ENCODE data around the gene SLC8A2. TPM values are rescaled to one million over a fixed set of nuclear protein-coding genes. Genes with fewer than 3 reads are reported as not detected.

SLC8A2 gene
- total RNA-seq, 4 donors from 2014 or later = not detected

DNA sequence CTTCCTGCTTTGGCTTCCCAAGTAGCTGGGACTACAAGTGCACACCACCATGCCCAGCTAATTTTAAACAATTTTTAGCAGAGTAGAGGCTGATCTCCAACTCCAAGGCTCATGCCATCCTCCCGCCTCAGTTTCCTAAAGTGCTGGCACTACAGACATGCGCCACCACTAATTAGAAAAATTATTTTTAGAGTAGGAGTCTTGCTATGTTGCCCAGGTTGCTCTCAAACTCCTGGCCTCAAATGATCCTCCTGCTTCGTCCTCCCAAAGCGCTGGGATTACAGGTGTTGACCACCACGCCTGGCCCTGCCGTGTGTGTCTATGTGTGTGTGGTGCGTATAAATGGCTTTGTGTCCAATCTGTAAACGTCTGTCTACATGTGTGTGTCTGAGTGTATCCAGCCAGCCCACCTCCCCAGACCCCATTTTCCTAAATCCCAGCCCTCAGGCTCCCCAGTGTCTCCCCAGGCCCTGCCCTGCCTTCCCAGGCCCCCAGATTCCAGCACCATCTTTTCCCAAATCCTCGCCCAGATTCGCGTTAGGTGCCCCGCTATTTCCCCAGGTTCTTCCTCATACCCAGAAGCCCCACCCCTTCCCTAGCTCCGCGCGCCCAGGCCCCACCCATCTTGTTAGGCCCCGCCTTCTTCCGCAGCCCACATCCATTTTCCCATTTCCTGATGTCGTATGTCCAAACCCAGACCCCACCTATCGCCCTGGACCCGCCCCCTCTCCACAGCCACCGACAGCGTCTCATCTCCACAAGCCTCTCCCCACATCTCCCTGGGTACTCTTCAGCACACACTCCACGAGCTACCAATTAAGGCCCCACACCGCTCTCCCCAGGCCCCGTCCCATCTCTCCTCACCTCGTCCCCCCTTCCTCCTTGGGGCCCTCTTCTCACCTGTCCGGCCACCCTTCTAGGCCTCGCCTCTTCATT lies 24.9 kb downstream of the SLC8A2 start:
- peaks cover 80 to 92% (median 87%) of the 10 kb centered on the region in 3 donors for H3K27me3 ChIP-seq
- no peak for TF ChIP-seq POLR2A (IDR thresholded peaks at IDR 0.05)
- TF ChIP-seq, protein P1, sequence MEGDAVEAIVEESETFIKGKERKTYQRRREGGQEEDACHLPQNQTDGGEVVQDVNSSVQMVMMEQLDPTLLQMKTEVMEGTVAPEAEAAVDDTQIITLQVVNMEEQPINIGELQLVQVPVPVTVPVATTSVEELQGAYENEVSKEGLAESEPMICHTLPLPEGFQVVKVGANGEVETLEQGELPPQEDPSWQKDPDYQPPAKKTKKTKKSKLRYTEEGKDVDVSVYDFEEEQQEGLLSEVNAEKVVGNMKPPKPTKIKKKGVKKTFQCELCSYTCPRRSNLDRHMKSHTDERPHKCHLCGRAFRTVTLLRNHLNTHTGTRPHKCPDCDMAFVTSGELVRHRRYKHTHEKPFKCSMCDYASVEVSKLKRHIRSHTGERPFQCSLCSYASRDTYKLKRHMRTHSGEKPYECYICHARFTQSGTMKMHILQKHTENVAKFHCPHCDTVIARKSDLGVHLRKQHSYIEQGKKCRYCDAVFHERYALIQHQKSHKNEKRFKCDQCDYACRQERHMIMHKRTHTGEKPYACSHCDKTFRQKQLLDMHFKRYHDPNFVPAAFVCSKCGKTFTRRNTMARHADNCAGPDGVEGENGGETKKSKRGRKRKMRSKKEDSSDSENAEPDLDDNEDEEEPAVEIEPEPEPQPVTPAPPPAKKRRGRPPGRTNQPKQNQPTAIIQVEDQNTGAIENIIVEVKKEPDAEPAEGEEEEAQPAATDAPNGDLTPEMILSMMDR (IDR thresholded peaks at IDR 0.05 in 4 of 5, conservative IDR thresholded peaks at IDR 0.05 in 1 of 5) = no peak
- no peaks in the 10 kb centered on the region for H3K4me1 ChIP-seq
- H3K4me3 ChIP-seq = peak overlapping the region in 1 of 4 donors; percentile 28
- no peak for ATAC-seq
- H3K36me3 ChIP-seq = no peaks in the 10 kb centered on the region
- in situ Hi-C loops (cut with MboI; ENCODE audit: low sequenced_read_pairs in 4 of 4) (no loop called here), intact Hi-C loops (cut with DNase I; ENCODE audit: low total_unique reads) (no loop called here)
- H3K9me3 ChIP-seq = no peaks in the 10 kb centered on the region
- DNase-seq = no peak
- H3K27ac ChIP-seq = no peak overlapping the region

DNA sequence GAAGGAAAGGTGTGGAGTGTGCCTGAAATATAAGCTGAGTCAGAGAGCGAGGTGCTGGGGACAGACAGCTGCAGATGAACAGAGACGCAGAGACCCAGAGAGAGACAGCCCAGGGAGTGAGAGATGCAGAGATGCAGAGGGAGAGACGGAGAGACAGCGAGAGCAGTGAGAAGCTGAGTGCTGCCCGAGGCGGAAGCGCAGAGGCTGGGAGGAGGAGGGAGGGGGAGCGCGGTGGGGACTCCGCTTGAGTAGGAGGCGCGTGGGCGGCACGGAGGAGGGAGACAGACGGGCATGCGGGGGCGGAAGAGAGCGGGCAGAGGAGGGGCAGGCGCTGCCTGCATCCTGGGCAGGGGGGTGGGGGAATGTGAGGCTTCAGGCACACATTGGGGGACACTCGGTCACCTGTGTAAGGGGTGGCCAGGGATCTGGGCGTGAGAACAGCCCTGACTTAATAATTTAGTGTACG lies 25.7 kb downstream of the SLC8A2 start:
- ATAC-seq (no peak), DNase-seq (no peak)
- H3K36me3 ChIP-seq = no peaks in the 10 kb centered on the region
- no peaks in the 10 kb centered on the region for H3K9me3 ChIP-seq
- in situ Hi-C loops (cut with MboI; ENCODE audit: low sequenced_read_pairs in 4 of 4) (no loop called here), intact Hi-C loops (cut with DNase I; ENCODE audit: low total_unique reads) (no loop called here)
- peaks cover 80 to 88% (median 84%) of the 10 kb centered on the region in 3 donors for H3K27me3 ChIP-seq
- no peaks in the 10 kb centered on the region for H3K4me1 ChIP-seq
- TF ChIP-seq POLR2A (IDR thresholded peaks at IDR 0.05) = no peak
- TF ChIP-seq, protein P1 (IDR thresholded peaks at IDR 0.05 in 4 of 5, conservative IDR thresholded peaks at IDR 0.05 in 1 of 5) = no peak
- no peak overlapping the region for H3K4me3 ChIP-seq
- H3K27ac ChIP-seq = no peak overlapping the region

DNA sequence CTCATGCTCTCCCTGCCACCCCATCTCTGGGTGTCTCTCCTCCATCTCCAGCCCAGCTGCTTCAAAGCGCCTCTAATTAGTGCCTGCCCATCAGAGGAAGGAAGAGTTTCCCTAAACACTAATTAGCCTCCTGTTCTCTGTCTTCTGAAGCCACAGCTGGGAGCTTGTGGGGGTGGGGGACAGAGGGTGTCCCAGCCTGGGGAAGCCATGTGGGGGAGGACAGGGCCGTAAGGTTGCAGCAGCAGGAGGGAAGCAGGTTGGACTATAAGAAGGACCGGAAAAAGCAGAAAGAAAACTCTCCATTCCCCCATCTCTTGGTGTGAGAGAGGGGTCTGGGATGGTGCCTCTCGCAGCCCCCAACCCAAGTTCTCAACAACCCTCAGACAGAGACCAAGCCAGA lies 26.2 kb downstream of the SLC8A2 start:
- no peaks in the 10 kb centered on the region for H3K36me3 ChIP-seq
- in situ Hi-C loops (cut with MboI; ENCODE audit: low sequenced_read_pairs in 4 of 4) = no loop called here
- H3K27me3 ChIP-seq = peaks cover 79 to 87% (median 82%) of the 10 kb centered on the region in 3 donors
- intact Hi-C loops (cut with DNase I; ENCODE audit: low total_unique reads) = no loop called here
- H3K4me3 ChIP-seq = no peak overlapping the region
- ATAC-seq = no peak
- no peaks in the 10 kb centered on the region for H3K9me3 ChIP-seq
- H3K4me1 ChIP-seq = no peaks in the 10 kb centered on the region
- no peak for TF ChIP-seq POLR2A (IDR thresholded peaks at IDR 0.05)
- TF ChIP-seq, protein P1 (IDR thresholded peaks at IDR 0.05 in 4 of 5, conservative IDR thresholded peaks at IDR 0.05 in 1 of 5) = no peak
- no peak for DNase-seq
- H3K27ac ChIP-seq = no peak overlapping the region

DNA sequence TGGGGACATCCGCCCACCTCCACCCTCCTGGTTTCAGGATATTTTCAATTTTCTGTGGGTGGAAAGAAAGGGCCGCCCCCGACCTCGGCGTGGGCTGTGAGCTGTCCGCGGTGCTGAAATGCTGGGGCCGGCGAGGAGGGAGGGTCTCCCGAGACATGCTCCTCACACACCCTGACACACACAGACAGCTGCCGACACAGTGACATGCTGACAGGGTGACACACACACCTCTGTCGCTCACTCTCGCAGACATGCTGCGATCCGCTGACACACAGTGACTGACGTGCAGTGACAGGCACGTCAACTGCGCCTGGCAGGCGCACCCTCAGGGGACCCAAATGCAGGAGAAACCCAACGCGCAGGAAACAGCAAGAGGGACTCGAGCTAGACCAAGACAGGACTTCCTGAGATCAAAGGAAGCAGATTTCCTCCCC lies 27.3 kb downstream of the SLC8A2 start:
- H3K27me3 ChIP-seq = peaks cover 71 to 75% (median 74%) of the 10 kb centered on the region in 3 donors
- no peaks in the 10 kb centered on the region for H3K4me1 ChIP-seq
- H3K4me3 ChIP-seq = no peak overlapping the region
- no peak for ATAC-seq
- in situ Hi-C loops (cut with MboI; ENCODE audit: low sequenced_read_pairs in 4 of 4) = loop anchor here in 1 of 4 donors (5.0 kb wide), 1 partner anchor 263 kb away; no protein-coding TSS in a partner anchor
- intact Hi-C loops (cut with DNase I; ENCODE audit: low total_unique reads) = no loop called here
- no peaks in the 10 kb centered on the region for H3K9me3 ChIP-seq
- H3K36me3 ChIP-seq = no peaks in the 10 kb centered on the region
- no peak overlapping the region for H3K27ac ChIP-seq
- TF ChIP-seq, protein P1 (IDR thresholded peaks at IDR 0.05 in 4 of 5, conservative IDR thresholded peaks at IDR 0.05 in 1 of 5) = no peak
- TF ChIP-seq POLR2A (IDR thresholded peaks at IDR 0.05) = no peak
- no peak for DNase-seq

Measured in gastrocnemius medialis (tissue), 4 donors.